Stimulated activated naive CD8-positive, alpha-beta T cell treated with anti-CD3 and anti-CD28 coated beads, Interleukin-15, amount 100 ng/mL, for 72 hours (primary cell): ENCODE measurements around the gene RAB36.
A peak's percentile ranks its signal among the peaks of the same experiment; 100 is the strongest.

ENCODE experiments used
- ATAC-seq: fragments of 150-1000 bp; cut with Tn5 transposase; 2 replicates; pipeline ENCODE4 v1.10.0; 2021; ENCODE audit warnings: mild to moderate bottlenecking, moderate library complexity
- DNase-seq, 2 donors: peaks; one replicate each; pipeline ENCODE4 v3.0.0; 2021 to 2022
- H3K27ac Mint-ChIP-seq, 2 donors: one replicate each; pipeline ENCODE4 v1.8.0; 2022; ENCODE audit warnings: mild to moderate bottlenecking in 2 of 2, mixed read lengths in 2 of 2, moderate library complexity in 2 of 2
- H3K27me3 Mint-ChIP-seq: one replicate; pipeline ENCODE4 v1.8.0; 2022; ENCODE audit warnings: mixed read lengths
- H3K4me1 Mint-ChIP-seq: one replicate; pipeline ENCODE4 v1.8.0; 2022; ENCODE audit warnings: mild to moderate bottlenecking, mixed read lengths
- H3K4me3 Mint-ChIP-seq, 2 donors: one replicate each; pipeline ENCODE4 v1.8.0; 2022; ENCODE audit warnings: mild to moderate bottlenecking in 2 of 2, mixed read lengths in 2 of 2, moderate library complexity in 1 of 2
- H3K9me3 Mint-ChIP-seq, 2 donors: one replicate each; pipeline ENCODE4 v1.8.0; 2022; ENCODE audit warnings: mixed read lengths in 2 of 2

RAB36 gene

GRCh38 chr22:23144932-23145877 lies at the start of gene RAB36:
Gene RAB36 (plus strand): TSS chr22:23145477. CDS start chr22:23146617, 1,140 bp downstream.
- DNase-seq (peak; percentile 79 to 81), ATAC-seq (peak; percentile 49)
- H3K27me3 Mint-ChIP-seq, result no peaks in the 10 kb centered on the region
- H3K9me3 Mint-ChIP-seq, result no peaks in the 10 kb centered on the region
- peak within 1 kb of the TSS; percentile 77 to 84 for H3K4me3 Mint-ChIP-seq
- peak within 1 kb of the TSS in 1 of 2 donors; percentile 64 for H3K27ac Mint-ChIP-seq
- H3K4me1 Mint-ChIP-seq, result peaks cover 53% of the 10 kb centered on the region

- H3K4me3 Mint-ChIP-seq, result no peak overlapping the region
- no peak for ATAC-seq
- no peaks in the 10 kb centered on the region for H3K9me3 Mint-ChIP-seq
- no peak for DNase-seq
- no peak overlapping the region for H3K27ac Mint-ChIP-seq
- no peaks in the 10 kb centered on the region for H3K4me1 Mint-ChIP-seq
- no peaks in the 10 kb centered on the region for H3K27me3 Mint-ChIP-seq
Observed at GRCh38 chr22:23095733-23096342, 49.4 kb upstream of the RAB36 start.

- Mint-ChIP-seq H3K27ac (no peak overlapping the region), H3K27me3 (no peaks in the 10 kb centered on the region), H3K4me1 (no peaks in the 10 kb centered on the region), H3K4me3 (no peak overlapping the region), H3K9me3 (no peaks in the 10 kb centered on the region)
- no peak for DNase-seq
- no peak for ATAC-seq
Observed at GRCh38 chr22:23097412-23098229, 47.7 kb upstream of the RAB36 start.

GRCh38 chr22:23098230-23098705 lies 47.0 kb upstream of the RAB36 start:
- DNase-seq, result no peak
- ATAC-seq, result no peak
- no peak overlapping the region for H3K27ac Mint-ChIP-seq
- no peaks in the 10 kb centered on the region for H3K9me3 Mint-ChIP-seq
- no peaks in the 10 kb centered on the region for H3K4me1 Mint-ChIP-seq
- H3K27me3 Mint-ChIP-seq, result no peaks in the 10 kb centered on the region
- no peak overlapping the region for H3K4me3 Mint-ChIP-seq

GRCh38 chr22:23098718-23099530 lies 46.4 kb upstream of the RAB36 start:
- Mint-ChIP-seq H3K4me1 (no peaks in the 10 kb centered on the region), H3K4me3 (no peak overlapping the region), H3K9me3 (no peaks in the 10 kb centered on the region), H3K27me3 (no peaks in the 10 kb centered on the region), H3K27ac (no peak overlapping the region)
- DNase-seq (no peak), ATAC-seq (no peak)

- H3K27me3 Mint-ChIP-seq, result no peaks in the 10 kb centered on the region
- H3K4me3 Mint-ChIP-seq, result no peak overlapping the region
- H3K27ac Mint-ChIP-seq, result no peak overlapping the region
- no peak for DNase-seq
- no peaks in the 10 kb centered on the region for H3K9me3 Mint-ChIP-seq
- no peak for ATAC-seq
- H3K4me1 Mint-ChIP-seq, result no peaks in the 10 kb centered on the region
Observed at GRCh38 chr22:23099531-23099804, 45.8 kb upstream of the RAB36 start.

- H3K4me3 Mint-ChIP-seq, result no peak overlapping the region
- no peak for ATAC-seq
- DNase-seq, result no peak
- H3K9me3 Mint-ChIP-seq, result no peaks in the 10 kb centered on the region
- no peaks in the 10 kb centered on the region for H3K27me3 Mint-ChIP-seq
- H3K27ac Mint-ChIP-seq, result no peak overlapping the region
- H3K4me1 Mint-ChIP-seq, result no peaks in the 10 kb centered on the region
Observed at GRCh38 chr22:23100124-23100801, 45.0 kb upstream of the RAB36 start.

GRCh38 chr22:23101524-23101923 lies 43.8 kb upstream of the RAB36 start:
- DNase-seq, result no peak
- ATAC-seq, result no peak
- Mint-ChIP-seq H3K27ac (peak overlapping the region in 1 of 2 donors; percentile 59), H3K4me3 (no peak overlapping the region), H3K27me3 (no peaks in the 10 kb centered on the region), H3K9me3 (no peaks in the 10 kb centered on the region), H3K4me1 (no peaks in the 10 kb centered on the region)

- DNase-seq (no peak), ATAC-seq (no peak)
- Mint-ChIP-seq H3K27me3 (no peaks in the 10 kb centered on the region), H3K4me1 (no peaks in the 10 kb centered on the region), H3K27ac (no peak overlapping the region), H3K4me3 (no peak overlapping the region), H3K9me3 (no peaks in the 10 kb centered on the region)
Observed at GRCh38 chr22:23102002-23102655, 43.1 kb upstream of the RAB36 start.

- Mint-ChIP-seq H3K27ac (peak overlapping the region in 1 of 2 donors; percentile 20), H3K4me1 (no peaks in the 10 kb centered on the region), H3K27me3 (no peaks in the 10 kb centered on the region), H3K4me3 (no peak overlapping the region), H3K9me3 (no peaks in the 10 kb centered on the region)
- ATAC-seq, result no peak
- DNase-seq, result no peak
Observed at GRCh38 chr22:23102776-23103175, 42.5 kb upstream of the RAB36 start.

- Mint-ChIP-seq H3K27ac (peak overlapping the region in 1 of 2 donors; percentile 83), H3K4me1 (no peaks in the 10 kb centered on the region), H3K4me3 (no peak overlapping the region), H3K27me3 (no peaks in the 10 kb centered on the region), H3K9me3 (no peaks in the 10 kb centered on the region)
- DNase-seq (no peak), ATAC-seq (no peak)
Observed at GRCh38 chr22:23103199-23103954, 41.9 kb upstream of the RAB36 start.

- Mint-ChIP-seq H3K27ac (no peak overlapping the region), H3K9me3 (no peaks in the 10 kb centered on the region), H3K4me1 (no peaks in the 10 kb centered on the region), H3K4me3 (no peak overlapping the region), H3K27me3 (no peaks in the 10 kb centered on the region)
- no peak for ATAC-seq
- DNase-seq, result no peak
Observed at GRCh38 chr22:23104187-23104971, 40.9 kb upstream of the RAB36 start.

GRCh38 chr22:23105304-23105703 lies 40.0 kb upstream of the RAB36 start:
- DNase-seq, result no peak
- no peak for ATAC-seq
- Mint-ChIP-seq H3K4me1 (no peaks in the 10 kb centered on the region), H3K4me3 (no peak overlapping the region), H3K9me3 (no peaks in the 10 kb centered on the region), H3K27me3 (no peaks in the 10 kb centered on the region), H3K27ac (no peak overlapping the region)
